ENCODE data around the gene ABCA6. TPM values are rescaled to one million over a fixed set of nuclear protein-coding genes. Genes with fewer than 3 reads are reported as not detected.

Gene ABCA6
- total and polyA plus RNA-seq, 2 of the 13 experiments (the other 11 are each of a cell fraction or from before 2014, with no cell fraction given), result 0.05 to 0.11 TPM

GRCh38 chr17:69078864-69079263, 62.8 kb downstream of the ABCA6 start:
- Histone ChIP-seq H4K20me1 (ENCODE audit: insufficient read depth, low read length) (no peaks in the 10 kb centered on the region), H3K4me1 (ENCODE audit: insufficient read depth, low read length) (peaks cover 12% of the 10 kb centered on the region), H3K9me3 (ENCODE audit: low read length) (peaks cover 9% of the 10 kb centered on the region; the same call in 1 of the 2 replicates), H3K27ac (ENCODE audit: extremely low read length, insufficient read depth, low read length) (no peak overlapping the region), H3K36me3 (replicated peaks in 1 of 2; ENCODE audit: control insufficient read depth in 1 of 2, insufficient read depth in 2 of 2, low read length in 2 of 2) (no peaks in the 10 kb centered on the region), H3K4me2 (ENCODE audit: low read depth, low read length) (no peak overlapping the region), H3K4me3 (replicated peaks in 1 of 3; ENCODE audit: insufficient read depth in 1 of 3, low read depth in 2 of 3, low read length in 3 of 3) (no peak overlapping the region), H2AFZ (ENCODE audit: low read length) (no peak overlapping the region), H3K9ac (ENCODE audit: insufficient read depth, low read depth, low read length) (no peak overlapping the region), H3K79me2 (ENCODE audit: insufficient read depth, low read length) (no peaks in the 10 kb centered on the region), H3K27me3 (ENCODE audit: control insufficient read depth in 1 of 2, insufficient read depth in 2 of 2, low read length in 2 of 2) (no peaks in the 10 kb centered on the region)
- TF ChIP-seq E2F2 (CRISPR knock-in tag; IDR thresholded peaks at IDR 0.05; ENCODE audit: borderline replicate concordance), result no peak
- no peak for TF ChIP-seq ATAD3A (CRISPR knock-in tag; IDR thresholded peaks at IDR 0.05)
- no peak for TF ChIP-seq FOXK1 (CRISPR knock-in tag; IDR thresholded peaks at IDR 0.05; ENCODE audit: borderline replicate concordance, low read depth)
- no peak for TF ChIP-seq FIP1L1 (IDR thresholded peaks at IDR 0.05; ENCODE audit: borderline replicate concordance, insufficient read depth, low read depth, low read length)
- no peak for TF ChIP-seq TAF15 (IDR thresholded peaks at IDR 0.05; ENCODE audit: low read depth, low read length, poor library complexity, severe bottlenecking)
- TF ChIP-seq EP300 (IDR thresholded peaks at IDR 0.05; ENCODE audit: low read depth in 2 of 2, low read length in 2 of 2), result no peak
- no peak for TF ChIP-seq EP300 (CRISPR knock-in tag; IDR thresholded peaks at IDR 0.05; ENCODE audit: borderline replicate concordance)
- no peak for TF ChIP-seq TRIM22 (IDR thresholded peaks at IDR 0.05)
- no peak for TF ChIP-seq ZNF792 (CRISPR knock-in tag; IDR thresholded peaks at IDR 0.05)
- TF ChIP-seq HIC2 (CRISPR knock-in tag; IDR thresholded peaks at IDR 0.05; ENCODE audit: low read depth), result no peak
- TF ChIP-seq ZSCAN12 (CRISPR knock-in tag; IDR thresholded peaks at IDR 0.05), result no peak
- ATAC-seq, result no peak
- in situ Hi-C loops (cut with HindIII; ENCODE audit: extremely low pct_ligation_motif_present, low pct_unique_long_range_greater_than_20kb) (no loop called here), intact Hi-C loops (cut with micrococcal nuclease; ENCODE audit: unreplicated experiment) (no loop called here)
- POLR2A ChIA-PET, result no interaction called here
- CTCF ChIA-PET (ENCODE audit: low intra/inter-chr PET ratio, low total read pairs), result no interaction called here
- no TSS peak for BruUV-seq (replicated peaks)
- no peak for FAIRE-seq
- no peak for DNase-seq (ENCODE audit: low spot score)

All from HepG2 (cell line).